ENCODE measurements around the gene SPATA24.

GRCh38 chr5:139406963-139407362, 3.1 kb upstream of the SPATA24 start:
- TF ChIP-seq POLR2A (IDR thresholded peaks at IDR 0.05) (no peak), CTCF (IDR thresholded peaks at IDR 0.05) (no peak), POLR2AphosphoS5 (IDR thresholded peaks at IDR 0.05) (no peak)
